Epithelial cell of prostate (primary cell): ENCODE results near the gene SERPINC1.
"Not testable (repeated sequence)": the region's sequence is repeated elsewhere in the genome, so short reads cannot be mapped to it uniquely, and the experiment has no call there.

Experiments used
- DNase-seq: peaks from one replicate; pipeline ENCODE4 v3.0.0-alpha.2; 2011; ENCODE audit warnings: low read depth, low spot score
- H3K27ac ChIP-seq: fragments of 450-650 bp; 2 replicates; pipeline ENCODE4 v1.5.1; 2017; ENCODE audit warnings: mild to moderate bottlenecking

Gene SERPINC1

DNA sequence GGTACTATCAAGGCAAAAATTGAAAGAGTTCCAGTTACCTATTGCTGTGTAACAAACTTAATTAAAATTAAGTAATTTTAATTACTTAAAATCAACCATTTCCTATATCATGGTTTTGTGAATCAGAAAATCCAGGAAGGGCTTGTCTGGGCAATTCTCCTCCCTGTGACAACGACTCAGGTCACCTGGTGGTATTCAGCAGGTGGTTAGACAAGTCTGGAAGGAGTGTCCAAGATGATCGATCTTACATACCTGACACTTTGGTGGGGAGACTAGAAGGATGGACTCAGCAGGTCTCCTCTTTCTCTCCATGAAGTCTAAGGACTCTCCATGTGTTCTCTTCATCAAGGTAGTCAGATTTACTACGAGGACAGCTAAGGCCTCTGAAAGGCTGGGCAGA, 22.9 kb downstream of the SERPINC1 start:
- no peak for DNase-seq

DNA sequence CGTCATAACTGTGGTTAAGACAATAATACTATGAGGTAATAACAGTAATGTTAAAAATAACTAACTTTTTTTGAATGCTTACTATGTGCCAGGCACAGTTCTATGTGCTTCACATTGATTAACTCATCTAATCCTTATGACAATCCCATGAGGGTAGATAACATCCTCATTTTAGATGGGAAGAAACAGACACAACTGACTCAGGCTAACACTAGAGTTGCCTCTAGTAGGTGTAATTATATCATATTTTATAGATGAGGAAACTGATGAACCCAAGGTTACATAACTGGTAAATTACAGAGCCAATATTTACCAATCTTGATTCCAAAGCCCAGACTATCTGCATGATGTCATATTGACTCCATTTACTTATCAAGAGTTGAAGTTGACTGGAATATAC, 23.5 kb downstream of the SERPINC1 start:
- peak overlapping the region; percentile 22 for H3K27ac ChIP-seq
- no peak for DNase-seq

More for the DNA sequence above, 22.9 kb downstream of the SERPINC1 start:
- peak overlapping the region; percentile 22 for H3K27ac ChIP-seq

DNA sequence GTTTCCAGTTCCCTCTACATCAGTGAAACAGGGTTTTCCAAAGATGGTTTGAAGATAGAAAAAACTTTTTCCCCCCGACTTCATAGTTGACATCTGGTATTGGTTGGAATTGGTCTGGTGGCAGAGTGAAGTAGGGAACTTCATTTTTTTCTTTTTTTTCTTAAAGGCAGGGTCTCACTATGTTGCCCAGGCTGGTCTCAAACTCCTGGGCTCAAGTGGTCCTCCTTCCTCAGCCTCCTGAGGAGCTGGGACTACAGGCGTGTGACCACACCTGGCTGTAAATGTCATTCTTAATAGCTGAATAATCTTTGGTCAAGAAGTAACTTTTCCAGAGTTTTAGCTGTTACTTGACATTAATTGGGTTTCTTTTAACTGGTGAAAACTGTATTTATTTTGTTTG, 27.2 kb downstream of the SERPINC1 start:
- H3K27ac ChIP-seq: no peak overlapping the region
- DNase-seq: no peak

DNA sequence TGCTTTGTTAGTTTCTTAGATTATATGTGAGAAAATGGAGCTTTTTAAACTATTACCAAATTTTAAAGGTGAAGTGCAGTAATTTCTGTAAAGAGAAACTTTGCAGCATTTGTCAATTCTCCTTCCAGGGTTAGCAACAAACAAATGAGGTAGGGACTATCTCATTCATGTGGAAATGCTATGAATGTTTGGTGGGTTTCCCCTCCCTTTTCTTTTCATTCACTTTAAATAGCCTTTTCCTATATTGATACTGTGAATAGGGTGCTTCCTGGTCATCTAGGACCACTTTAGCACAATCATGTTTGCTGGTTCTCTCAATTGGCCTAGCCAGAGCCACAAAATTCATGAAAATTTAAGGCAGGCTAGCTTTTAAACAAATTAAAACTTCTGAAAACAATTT, 28.4 kb downstream of the SERPINC1 start:
- H3K27ac ChIP-seq: no peak overlapping the region
- no peak for DNase-seq

DNA sequence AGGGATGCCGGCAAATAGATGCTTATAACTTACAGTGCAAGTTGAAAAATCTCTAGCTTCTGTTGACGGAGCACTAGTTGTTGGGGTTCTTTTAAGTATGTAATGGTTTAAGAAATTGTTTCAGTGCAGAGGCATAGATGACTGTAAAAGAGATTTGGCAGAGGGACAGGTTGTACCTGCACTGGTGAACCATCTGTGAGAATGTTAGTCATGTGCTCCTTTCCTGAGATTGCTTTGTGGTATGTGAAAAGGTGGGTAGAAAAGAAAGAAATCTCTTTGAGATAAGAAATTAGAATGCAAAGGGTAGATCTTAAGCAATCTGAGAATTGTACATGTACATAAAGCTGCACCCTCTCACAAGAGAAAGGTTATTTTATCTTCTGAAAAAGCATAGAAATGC, 29.5 kb downstream of the SERPINC1 start:
- no peak overlapping the region for H3K27ac ChIP-seq
- DNase-seq: no peak

DNA sequence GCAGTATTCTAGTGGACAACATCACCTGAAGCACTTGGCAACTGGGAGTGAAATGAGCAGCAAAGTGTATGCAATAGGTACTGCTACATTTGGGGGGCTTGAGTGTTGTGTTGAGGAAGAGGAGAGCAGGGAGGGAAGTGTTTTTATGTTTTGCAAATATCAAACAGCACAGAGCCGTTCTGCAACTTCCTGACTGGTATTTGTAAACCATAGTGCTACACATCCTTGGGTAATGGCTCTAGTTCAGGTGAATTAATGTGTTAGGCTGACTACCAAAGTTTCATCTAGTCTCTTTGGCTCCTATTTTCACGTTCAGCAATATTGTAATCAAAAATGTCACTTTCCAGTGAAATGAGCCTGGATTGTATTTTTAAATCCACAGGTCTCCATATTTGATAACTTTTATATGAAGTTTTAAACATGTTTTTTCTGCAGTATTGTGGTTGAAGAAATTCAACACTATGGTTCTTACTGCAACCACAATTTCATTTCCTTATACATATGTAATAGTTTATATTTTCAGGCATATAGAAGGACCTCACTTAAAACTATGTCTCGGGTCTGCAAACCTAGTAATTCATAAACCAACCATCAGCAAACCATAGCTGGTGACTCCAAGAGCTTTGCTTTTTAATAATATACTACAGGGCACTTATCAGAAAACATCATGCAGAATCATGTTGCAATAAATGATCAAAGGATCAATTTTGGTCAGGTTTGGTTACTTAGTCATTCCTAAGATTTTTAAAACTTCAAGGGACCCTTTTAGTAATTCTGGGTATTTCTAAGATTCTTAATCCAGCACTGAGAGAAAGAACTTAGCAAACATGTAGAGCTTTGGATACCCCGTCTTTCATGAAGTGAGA, 30.1 kb downstream of the SERPINC1 start:
- no peak for DNase-seq
- no peak overlapping the region for H3K27ac ChIP-seq

DNA sequence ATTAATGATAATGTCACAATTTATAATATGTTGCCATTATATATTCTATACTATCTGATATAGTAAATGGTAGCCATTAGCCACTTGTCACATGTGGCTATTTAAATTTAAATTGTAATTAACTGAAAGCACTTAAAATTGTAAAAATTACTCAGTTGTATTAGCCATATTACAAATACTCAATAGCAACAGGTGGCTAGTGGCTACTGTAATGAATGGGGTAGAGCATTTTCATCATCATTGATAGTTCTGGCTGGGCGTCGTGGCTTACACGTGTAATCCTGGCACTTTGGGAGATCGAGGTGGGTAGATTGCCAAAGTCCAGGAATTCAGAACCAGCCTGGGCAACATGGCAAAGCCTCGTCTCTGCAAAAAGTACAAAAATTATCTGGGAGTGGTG, 32.4 kb downstream of the SERPINC1 start:
- DNase-seq: no peak
- H3K27ac ChIP-seq: no peak overlapping the region

DNA sequence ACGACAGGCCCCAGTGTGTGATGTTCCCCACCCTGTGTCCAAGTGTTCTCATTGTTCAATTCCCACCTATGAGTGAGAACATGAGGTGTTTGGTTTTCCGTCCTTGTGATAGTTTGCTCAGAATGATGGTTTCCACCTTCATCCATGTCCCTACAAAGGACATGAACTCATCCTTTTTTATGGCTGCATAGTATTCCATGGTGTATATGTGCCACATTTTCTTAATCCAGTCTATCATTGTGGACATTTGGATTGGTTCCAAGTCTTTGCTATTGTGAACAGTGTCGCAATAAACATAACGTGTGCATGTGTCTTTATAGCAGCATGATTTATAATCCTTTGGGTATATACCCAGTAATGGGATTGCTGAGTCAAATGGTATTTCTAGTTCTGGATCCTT, 36.0 kb downstream of the SERPINC1 start:
- H3K27ac ChIP-seq, DNase-seq: not testable (repeated sequence)

DNA sequence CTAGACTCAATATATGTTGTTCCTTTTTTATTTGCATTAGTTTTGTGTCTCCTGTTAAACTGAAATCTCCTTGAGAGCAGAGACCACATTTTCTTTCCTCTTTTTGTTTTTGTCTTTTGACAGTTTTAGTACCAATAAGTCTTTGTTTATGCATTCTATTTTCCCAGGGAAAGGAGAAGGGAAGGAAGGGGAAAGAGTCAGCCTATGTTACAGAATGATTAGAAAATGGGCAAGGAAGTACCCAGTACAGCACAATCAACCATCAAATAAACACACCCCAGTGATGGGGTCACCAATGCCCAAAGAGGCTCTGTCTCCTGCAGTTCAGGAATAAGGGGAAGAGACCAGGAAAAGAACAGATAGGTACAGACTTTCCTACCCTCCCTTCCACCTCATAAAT, 38.9 kb downstream of the SERPINC1 start:
- no peak overlapping the region for H3K27ac ChIP-seq
- no peak for DNase-seq

DNA sequence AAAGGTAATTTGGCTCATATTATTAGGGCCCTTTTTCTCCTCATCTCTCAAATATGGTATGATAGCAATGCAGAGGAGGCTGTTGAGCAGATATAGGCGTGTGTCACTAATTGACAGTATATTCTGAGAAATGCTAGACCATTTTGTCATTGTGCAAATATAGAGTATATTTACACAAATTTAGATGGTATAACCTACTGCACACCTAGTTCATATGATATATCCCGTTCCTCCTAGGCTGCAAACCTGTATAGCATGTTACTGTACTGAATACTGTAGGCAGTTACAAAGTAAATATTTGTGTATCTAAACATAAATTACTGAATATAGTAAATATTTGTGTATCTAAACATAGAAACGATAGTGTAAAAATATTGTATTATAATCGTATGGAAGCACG, 40.4 kb downstream of the SERPINC1 start:
- DNase-seq: no peak
- no peak overlapping the region for H3K27ac ChIP-seq

DNA sequence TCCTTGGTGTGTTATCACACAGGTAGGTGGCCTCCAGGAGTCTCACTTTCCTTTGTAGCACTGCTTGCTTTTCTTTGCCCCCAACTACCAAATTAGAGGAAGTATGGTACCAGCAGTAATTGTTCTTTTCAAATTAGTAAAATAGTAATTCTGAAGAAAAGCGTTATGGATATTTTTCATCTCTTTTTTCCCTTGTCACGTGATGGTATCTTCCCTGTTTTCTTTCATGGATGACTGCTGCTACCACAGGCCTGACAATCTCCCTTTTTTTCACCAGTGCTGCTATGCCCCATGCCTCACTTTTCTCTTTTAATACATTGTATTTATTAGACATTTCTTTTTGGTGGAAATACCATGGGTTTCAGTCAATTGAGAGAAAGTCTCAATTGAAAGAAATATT, 45.6 kb downstream of the SERPINC1 start:
- no peak for DNase-seq
- no peak overlapping the region for H3K27ac ChIP-seq

DNA sequence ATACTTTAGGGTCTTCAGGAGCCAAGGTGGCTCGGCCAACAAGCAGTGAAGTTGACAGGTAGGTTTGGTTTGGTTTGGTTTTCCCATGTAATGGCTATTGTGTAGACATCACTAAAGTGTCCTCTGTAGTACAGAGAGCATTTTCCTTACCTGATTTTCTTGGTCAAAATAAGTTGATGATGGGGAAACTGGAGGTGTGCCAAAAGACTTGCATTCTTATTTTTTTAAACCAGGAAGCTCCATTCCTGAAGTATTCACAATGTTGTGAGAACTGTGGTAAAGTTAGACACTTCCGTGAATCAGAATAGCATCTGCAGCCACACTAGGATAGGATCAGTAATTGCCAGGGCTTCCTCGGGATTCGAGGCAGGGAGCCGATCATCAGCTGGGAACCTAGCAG, 46.0 kb downstream of the SERPINC1 start:
- DNase-seq: no peak
- no peak overlapping the region for H3K27ac ChIP-seq

DNA sequence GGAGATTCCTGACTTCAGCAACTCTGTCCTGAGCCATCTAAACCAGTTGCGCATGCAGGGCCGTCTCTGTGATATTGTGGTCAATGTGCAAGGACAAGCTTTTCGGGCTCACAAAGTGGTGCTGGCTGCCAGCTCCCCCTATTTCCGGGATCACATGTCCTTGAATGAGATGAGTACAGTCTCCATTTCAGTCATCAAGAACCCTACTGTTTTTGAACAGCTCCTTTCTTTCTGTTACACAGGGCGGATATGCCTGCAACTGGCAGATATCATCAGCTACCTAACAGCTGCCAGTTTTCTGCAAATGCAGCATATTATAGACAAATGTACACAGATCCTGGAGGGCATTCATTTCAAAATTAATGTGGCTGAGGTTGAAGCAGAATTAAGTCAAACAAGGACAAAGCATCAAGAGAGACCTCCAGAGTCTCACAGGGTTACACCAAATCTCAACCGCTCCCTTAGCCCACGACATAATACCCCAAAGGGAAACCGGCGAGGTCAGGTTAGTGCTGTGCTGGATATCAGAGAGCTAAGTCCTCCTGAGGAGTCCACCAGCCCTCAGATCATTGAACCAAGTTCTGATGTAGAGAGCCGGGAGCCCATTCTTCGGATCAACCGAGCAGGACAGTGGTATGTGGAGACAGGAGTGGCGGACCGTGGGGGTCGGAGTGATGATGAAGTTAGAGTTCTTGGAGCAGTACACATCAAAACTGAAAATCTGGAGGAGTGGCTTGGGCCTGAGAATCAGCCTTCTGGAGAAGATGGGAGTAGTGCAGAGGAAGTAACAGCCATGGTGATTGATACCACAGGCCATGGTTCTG, 46.7 kb downstream of the SERPINC1 start:
- DNase-seq: no peak
- H3K27ac ChIP-seq: no peak overlapping the region

DNA sequence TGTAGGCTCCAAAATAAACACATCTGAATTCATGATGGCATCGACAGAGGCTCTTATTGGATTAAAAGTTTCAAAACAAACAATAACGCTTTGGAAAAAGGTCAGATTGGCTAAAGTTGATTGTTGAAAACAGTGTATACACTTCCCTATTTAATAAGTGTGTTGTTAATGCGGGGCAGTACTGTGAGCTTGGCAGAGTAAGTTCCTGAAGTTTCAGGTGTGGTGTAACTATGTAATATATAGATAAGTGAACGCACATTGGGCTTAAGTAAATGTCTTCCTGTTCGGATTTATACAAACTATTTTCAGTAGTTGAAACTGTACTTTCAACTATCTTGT, 48.1 kb downstream of the SERPINC1 start:
- H3K27ac ChIP-seq: peak overlapping the region; percentile 95
- no peak for DNase-seq

DNA sequence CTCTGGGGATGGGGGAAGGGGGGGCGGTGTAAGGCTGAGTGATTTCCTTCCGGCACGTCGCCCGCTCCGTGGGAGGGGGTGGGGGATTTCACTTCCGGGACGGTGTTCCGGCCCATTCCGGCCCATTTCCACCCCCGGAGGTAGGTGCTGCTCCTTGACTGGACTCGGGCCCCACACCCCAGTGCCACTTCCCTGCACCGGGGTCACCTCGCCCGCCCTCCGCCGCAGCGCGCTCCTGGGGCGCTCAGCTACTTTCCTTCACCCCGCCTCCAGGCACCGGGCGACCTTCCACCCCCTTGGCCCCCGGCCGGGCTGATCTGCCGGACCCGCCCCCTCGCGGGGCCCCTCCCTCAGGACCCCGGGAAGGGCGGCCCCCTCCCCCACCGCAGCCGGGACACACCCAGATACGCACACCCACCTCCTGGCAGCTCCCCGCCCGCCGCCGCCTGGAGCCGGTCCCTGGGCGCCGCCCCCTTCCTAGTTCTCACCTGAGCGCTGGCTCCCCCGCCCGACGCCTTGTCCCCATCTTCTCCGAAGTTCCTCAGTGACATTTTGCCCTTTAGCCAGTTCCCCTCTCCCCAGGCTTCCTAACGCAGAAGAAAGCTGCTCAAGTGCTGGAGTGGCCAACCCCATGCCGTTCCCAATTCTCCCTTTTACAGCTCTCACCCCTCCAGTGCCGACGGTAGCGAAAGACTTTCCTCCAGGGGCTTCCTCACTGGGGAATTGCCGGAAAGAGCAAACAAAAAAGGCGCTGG, 48.7 kb downstream of the SERPINC1 start, which contains the start of gene ZBTB37:
Gene ZBTB37, plus strand, starts transcription at position 115 of the 755 bp plus-strand sequence. CDS start 1,846 bp downstream, outside the sequence.
- DNase-seq: peak; percentile 41
- peak within 1 kb of the TSS; percentile 95 for H3K27ac ChIP-seq

DNA sequence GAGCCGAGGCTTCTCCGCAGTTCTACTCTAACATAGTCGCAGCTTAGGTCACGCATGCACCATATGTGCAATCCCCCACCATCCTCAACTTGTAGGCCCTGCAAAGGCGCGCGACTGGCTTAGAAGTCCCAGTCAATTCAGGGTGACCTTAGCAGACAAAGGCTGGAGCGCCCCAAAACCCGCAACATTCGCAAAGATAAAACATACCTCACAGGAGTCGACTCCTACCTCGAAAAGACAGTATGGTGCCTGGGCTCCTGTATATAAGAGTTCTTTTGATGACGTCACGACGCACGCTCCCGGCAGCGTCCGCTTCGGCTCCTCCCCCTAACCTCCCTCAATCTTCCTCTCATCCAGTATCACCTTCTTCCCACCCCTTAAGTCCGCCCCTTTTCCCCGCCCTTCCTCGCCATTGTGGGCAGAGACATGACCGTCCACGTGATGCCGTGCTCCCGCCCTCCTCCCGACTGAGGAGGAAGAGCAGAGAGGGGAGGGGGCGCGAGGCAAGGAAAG, 49.3 kb downstream of the SERPINC1 start, which contains the start of gene GAS5:
Gene GAS5, minus strand, starts transcription at position 237 of the 513 bp plus-strand sequence.
- peak within 1 kb of the TSS; percentile 95 for H3K27ac ChIP-seq
- peak; percentile 100 for DNase-seq

DNA sequence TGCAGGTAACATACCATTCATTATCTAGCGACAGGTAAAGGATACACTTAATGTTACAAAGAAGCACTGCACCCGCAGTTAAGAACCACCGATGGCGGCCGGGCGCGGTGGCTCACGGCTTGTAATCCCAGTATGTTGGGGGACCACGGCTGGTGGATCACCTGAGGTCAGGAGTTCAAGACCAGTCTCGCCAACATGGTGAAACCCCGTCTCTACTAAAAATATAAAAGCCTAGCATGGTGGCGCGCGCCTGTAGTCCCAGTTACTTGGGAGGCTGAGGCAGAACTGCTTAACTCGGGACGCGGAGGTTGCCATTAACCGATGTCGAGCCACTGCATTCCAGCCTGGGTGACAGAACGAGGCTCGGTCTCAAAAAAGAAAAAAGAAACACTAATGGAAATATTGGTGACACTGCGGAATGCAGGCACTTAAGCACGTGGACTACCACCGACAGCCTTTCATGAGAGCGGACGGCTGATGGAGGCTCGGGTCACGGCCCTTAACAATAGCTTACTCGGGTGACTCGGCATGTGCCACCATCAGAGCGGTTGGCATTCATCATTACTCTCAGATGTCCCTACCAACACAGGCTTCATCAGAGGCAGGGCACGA, 49.9 kb downstream of the SERPINC1 start:
- peak overlapping the region; percentile 95 for H3K27ac ChIP-seq
- no peak for DNase-seq

DNA sequence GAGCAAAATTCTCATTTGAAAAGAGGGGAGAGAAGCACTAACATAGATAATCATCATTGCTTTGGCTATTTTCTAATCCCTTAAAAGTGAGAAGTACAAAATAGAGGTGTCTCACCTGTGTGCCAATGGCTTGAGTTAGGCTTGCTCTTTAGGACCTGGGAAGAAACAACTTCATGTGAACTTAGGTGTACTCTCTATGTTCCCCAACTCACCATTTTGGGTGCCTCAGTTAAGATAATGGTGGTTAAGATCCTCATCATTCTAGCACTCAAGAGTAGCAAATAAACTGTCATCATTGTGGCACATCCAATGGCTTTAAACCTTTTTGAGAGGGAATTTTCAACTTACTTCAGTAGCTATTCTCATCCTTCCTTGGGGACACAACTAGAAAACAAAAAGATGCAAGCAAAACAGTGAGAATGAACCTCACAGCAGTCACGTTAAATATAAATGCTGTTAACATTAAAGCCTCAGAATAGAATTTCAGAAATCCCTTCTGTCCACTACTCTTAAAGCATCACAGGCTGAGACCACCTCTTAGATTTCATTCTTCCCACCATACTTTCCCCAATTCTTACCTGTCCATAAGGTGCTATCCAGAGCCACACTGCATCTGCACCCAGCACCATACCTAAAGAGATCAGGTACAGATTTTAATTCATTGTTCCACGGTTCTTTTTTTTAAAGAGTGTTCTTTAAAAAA, 50.6 kb downstream of the SERPINC1 start:
- peak overlapping the region; percentile 95 for H3K27ac ChIP-seq
- no peak for DNase-seq

DNA sequence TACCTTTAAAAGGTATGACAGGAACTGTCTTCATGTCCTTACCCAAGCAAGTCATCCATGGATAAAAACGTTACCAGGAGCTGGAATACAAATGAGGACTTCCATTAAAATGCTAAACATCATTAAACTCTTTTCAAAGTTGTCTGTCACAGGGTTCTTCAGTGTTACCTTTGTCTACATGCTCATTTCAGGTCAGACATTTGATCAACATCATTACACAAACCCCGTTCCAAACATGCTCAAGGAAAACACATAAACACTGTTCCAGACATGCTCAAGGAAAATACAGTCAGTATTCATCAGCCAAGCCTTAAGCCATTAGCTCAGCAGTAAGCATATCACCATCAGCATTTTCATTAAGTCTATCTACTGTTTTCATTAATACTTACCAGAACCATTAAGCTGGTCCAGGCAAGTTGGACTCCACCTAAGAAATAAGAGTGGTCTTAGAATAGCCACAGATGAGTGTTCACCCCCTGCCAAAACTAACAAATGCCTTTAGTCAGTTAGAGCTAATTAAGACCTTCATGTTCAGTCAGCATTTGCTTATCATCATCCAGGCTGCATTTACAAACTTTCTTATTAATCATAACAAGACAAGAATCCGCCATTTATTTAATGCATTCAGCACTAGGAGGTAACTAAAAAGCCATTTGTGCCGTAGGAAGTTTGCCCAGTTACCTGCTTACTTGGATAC, 51.5 kb downstream of the SERPINC1 start:
- peak overlapping the region; percentile 95 for H3K27ac ChIP-seq
- no peak for DNase-seq
